GM10248 (cell line): ENCODE data around the gene PHETA2.
"Not testable (repeated sequence)": the region's sequence is repeated elsewhere in the genome, so short reads cannot be mapped to it uniquely, and the experiment has no call there.

ENCODE experiments used
- CTCF ChIA-PET: fragments of 300-600 bp; sonication (Branson Sonifier 250); formaldehyde crosslinking; extraction: SDS; loops from one replicate; lab custom pipeline; 2021; ENCODE audit warnings: antibody characterized with exemption; lab: Yijun Ruan, JAX
- POLR2A ChIA-PET: fragments of 350-650 bp; sonication (Branson Sonifier 250); formaldehyde crosslinking; extraction: SDS; loops from one replicate; lab custom pipeline; 2020; ENCODE audit warnings: antibody characterized with exemption; lab: Yijun Ruan, JAX
- DNase-seq: peaks from one replicate; pipeline ENCODE4 v3.0.0; 2012; ENCODE audit errors: extremely low spot score
- TF ChIP-seq, protein P1 (sequence below): IDR thresholded peaks from 2 replicates; pipeline ENCODE4 v1.5.1; 2012; ENCODE audit warnings: mild to moderate bottlenecking, low read depth; ENCODE audit errors: extremely low read depth, missing control alignments, control extremely low read depth

The PHETA2 gene

DNA sequence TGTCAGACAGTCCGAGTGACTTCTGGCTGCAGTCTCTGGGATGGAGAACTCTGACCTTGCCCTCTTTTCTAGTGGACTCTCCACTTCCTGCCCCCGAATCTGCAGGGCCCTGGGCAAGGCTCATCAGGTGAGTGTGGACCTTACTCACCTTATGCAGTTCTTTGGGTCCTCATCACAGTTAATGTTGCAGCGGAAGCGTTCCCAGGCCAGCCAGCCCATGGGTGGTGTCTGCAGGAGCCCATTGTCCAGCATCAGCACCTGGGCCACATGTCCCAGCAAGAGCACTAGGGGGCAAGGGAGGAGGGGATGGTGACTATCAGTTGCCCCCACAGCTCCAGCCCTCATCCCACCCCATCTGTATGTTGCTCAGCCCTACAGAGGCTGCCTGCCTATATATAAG is 5.8 kb upstream of the PHETA2 start:
- CTCF ChIA-PET: interaction anchor here (1.3 to 2.0 kb wide), 2 partner anchors 10 to 23 kb away, joined by 4 to 10 read pairs; partner anchors contain the start of gene SMDT1

DNA sequence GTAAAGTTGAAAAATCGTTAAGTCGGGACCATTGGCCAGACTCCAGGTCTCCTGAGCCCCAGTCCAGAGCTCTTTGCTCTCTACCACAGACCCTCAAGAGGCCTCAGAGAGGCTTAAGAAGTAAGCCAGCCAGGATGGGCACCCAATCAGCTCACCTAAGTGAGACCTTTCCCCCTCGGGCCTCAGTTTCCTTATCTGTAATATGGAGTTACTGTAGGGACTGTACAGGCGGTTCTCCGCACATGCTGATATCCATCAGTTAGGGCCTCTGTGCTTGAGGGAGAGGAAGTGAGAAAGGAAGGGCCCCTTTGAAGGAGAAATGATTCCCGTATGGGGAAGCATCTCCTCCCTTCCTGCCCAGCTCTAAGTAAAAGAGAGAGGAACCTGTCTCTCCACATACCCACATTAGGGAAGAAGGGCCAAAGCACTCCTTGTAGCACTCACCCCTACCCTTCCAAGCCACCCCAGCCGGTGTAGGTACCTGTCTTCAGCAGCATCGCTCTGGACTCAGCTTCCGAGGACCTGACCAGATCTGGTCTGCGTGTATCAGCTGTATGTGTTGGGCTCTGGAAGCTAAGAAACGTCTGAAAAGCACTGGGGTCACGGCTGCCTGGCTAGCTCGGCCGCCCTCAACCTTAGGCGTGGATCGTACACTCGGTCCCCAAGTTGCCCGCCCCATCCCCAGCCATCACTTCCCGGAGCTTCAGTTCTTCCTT is 4.1 kb upstream of the PHETA2 start:
- DNase-seq: peak; percentile 13
- ChIA-PET CTCF (interaction anchor here (0.9 to 2.0 kb wide), 6 partner anchors 8 to 373 kb away, joined by 3 to 10 read pairs (median 4); partner anchors contain the start of gene SMDT1), POLR2A (interaction anchor here (0.6 to 1.4 kb wide), 3 partner anchors 10 to 243 kb away, joined by 3 to 7 read pairs (median 4); partner anchors contain the start of gene SMDT1)
- TF ChIP-seq, protein P1, sequence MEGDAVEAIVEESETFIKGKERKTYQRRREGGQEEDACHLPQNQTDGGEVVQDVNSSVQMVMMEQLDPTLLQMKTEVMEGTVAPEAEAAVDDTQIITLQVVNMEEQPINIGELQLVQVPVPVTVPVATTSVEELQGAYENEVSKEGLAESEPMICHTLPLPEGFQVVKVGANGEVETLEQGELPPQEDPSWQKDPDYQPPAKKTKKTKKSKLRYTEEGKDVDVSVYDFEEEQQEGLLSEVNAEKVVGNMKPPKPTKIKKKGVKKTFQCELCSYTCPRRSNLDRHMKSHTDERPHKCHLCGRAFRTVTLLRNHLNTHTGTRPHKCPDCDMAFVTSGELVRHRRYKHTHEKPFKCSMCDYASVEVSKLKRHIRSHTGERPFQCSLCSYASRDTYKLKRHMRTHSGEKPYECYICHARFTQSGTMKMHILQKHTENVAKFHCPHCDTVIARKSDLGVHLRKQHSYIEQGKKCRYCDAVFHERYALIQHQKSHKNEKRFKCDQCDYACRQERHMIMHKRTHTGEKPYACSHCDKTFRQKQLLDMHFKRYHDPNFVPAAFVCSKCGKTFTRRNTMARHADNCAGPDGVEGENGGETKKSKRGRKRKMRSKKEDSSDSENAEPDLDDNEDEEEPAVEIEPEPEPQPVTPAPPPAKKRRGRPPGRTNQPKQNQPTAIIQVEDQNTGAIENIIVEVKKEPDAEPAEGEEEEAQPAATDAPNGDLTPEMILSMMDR: no peak

More for the DNA sequence above, 5.8 kb upstream of the PHETA2 start:
- TF ChIP-seq, protein P1: no peak
- no peak for DNase-seq
- POLR2A ChIA-PET: no interaction called here

DNA sequence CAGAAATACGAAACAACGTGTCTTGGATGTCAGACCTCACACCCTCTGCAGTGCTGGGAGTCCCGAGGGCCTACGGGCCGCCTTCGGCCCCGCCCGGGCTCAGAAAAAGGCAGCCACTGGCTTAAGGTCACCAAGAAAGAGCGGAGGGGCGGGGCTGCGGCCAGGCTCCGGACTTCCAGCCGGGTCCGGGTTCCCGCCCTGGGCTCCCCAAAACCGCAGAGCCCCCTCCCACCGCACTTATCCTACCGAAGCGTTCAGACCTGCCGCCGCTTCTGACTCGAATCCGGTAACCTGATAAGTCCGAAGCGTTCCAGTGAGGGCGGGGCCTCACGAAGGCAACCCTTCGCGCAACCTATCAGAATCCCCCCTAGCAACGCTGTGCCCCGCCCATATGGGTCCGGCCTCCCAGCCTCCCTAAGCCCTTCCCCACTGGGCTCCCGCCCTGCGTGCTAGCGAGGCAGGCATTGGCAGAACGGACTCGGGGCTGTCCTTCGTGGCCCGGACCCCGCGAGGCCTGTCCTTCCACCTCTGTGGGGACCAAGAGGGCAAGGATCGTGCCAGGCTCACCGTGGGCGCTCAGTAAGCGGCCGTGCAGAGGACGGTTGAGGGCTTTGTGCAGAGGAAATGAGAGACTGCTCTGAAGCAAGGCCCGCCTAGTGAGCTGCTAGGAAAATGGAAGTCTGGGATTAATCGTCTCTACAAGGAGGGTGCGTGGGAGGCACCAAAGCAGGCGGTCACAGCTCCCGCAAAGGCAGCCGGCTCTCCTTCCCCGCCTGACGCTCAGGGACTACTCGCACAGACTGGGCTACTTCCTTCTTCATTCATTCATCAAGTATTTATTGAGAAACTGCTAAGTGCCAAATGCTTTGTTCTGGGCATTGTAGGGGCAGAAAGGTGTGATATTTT is 3.3 kb upstream of the PHETA2 start, which contains the start of gene NAGA:
Gene NAGA, minus strand, starts transcription at position 296 of the 906 bp plus-strand sequence. CDS start 515 bp downstream, outside the sequence.
- TF ChIP-seq, protein P1: no peak
- peak; percentile 96 for DNase-seq
- POLR2A ChIA-PET: interaction anchor here (0.5 to 1.4 kb wide), 3 partner anchors 9 to 689 kb away, joined by 4 to 6 read pairs (median 5); partner anchors contain the start of gene SMDT1
- CTCF ChIA-PET: interaction anchor here (0.9 to 2.0 kb wide), 4 partner anchors 8 to 374 kb away, joined by 3 to 10 read pairs (median 4); partner anchors contain the start of gene SMDT1

DNA sequence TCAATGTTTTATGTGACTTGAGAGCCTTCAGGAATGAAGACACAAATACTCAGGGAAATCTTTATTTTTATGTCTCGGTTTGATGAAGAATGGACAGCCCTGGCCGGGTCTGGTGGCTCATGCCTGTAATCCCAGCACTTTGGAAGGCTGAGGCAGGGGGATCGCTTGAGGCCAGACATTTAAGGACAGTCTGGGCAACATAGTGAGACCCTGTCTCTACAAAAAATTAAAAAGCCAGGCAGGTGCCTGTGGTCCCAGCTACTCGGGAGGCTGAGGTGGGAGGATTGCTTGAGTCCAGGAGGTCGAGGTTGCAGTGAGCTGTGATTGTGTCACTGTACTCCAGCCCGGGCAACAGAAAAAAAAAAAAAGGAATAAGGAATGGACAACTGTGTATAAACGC is 2.5 kb upstream of the PHETA2 start:
- POLR2A ChIA-PET: interaction anchor here (0.5 to 1.4 kb wide), 3 partner anchors 8 to 690 kb away, joined by 4 to 6 read pairs (median 5); partner anchors contain the start of gene SMDT1
- DNase-seq, CTCF ChIA-PET: not testable (repeated sequence)

DNA sequence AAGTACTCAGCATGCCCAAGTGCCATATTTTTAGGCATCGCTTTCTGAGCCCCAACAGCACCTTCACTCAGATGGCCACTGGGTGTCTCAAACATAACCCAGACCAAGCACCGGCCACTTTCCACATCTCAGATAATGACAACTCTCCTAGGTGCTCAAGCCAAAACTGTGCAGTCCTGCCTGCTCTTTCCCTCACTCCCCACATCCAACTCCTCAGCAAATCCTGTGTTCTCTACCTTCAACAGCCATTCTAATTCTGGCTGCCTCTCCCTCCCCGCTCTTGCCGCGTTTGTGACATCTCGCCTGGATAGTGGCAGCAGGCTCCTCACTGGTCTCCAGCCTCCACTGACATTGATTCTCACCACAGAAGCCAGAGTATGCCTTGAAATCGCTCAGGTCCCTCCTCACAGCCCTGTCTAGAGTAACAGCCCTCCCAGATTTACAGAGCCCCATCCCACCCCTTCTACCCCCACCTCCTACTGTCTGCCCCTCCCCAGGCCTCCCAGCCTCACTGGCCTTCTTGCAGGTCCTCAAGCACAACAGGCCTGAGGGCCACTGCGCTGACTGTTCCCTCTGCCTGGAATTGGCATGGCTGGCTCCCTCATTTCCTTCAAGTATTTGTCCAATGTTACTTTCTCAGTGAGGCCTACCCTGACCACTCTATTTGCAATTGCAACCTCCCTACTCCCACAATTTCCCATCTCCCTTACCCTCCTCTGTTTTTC is 1.3 kb upstream of the PHETA2 start:
- CTCF ChIA-PET: no interaction called here
- DNase-seq: no peak
- TF ChIP-seq, protein P1: no peak
- POLR2A ChIA-PET: no interaction called here

DNA sequence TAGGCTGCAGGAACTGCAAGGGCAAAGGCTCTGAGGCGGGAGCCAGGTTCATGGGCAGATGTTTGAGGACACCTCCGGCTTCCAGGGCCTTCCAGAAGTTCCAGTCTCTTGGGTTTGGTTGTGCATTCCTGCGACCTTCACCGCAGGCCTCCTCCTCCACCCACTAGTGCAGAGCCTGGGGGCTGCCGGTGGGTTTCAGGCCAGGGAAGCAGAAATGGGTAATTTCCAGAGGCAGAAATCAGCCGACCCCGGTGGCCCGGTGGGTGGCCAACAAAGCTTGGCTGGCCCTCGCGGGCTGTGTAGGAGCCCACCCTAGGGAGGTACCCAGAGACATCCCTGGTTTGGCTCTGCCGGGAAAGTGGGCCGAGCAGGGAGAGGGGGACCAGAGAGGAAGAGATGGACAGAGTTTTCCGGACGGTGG is 417 bp upstream of the PHETA2 start:
- ChIA-PET POLR2A (no interaction called here), CTCF (no interaction called here)
- no peak for DNase-seq
- TF ChIP-seq, protein P1: no peak
